Measurements from ENCODE around the gene TBX4. TPM values are rescaled to one million over a fixed set of nuclear protein-coding genes. Genes with fewer than 3 reads are reported as not detected.

TBX4 gene
- total and polyA plus RNA-seq, 2 experiments from 2014 or later = not detected

GRCh38 chr17:61533797-61534196 lies 81.6 kb downstream of the TBX4 start (continued):
- TF ChIP-seq, protein P1, sequence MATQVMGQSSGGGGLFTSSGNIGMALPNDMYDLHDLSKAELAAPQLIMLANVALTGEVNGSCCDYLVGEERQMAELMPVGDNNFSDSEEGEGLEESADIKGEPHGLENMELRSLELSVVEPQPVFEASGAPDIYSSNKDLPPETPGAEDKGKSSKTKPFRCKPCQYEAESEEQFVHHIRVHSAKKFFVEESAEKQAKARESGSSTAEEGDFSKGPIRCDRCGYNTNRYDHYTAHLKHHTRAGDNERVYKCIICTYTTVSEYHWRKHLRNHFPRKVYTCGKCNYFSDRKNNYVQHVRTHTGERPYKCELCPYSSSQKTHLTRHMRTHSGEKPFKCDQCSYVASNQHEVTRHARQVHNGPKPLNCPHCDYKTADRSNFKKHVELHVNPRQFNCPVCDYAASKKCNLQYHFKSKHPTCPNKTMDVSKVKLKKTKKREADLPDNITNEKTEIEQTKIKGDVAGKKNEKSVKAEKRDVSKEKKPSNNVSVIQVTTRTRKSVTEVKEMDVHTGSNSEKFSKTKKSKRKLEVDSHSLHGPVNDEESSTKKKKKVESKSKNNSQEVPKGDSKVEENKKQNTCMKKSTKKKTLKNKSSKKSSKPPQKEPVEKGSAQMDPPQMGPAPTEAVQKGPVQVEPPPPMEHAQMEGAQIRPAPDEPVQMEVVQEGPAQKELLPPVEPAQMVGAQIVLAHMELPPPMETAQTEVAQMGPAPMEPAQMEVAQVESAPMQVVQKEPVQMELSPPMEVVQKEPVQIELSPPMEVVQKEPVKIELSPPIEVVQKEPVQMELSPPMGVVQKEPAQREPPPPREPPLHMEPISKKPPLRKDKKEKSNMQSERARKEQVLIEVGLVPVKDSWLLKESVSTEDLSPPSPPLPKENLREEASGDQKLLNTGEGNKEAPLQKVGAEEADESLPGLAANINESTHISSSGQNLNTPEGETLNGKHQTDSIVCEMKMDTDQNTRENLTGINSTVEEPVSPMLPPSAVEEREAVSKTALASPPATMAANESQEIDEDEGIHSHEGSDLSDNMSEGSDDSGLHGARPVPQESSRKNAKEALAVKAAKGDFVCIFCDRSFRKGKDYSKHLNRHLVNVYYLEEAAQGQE (IDR thresholded peaks at IDR 0.05; ENCODE audit: unreplicated experiment) = no peak
- TF ChIP-seq CREB1 (CRISPR knock-in tag; IDR thresholded peaks at IDR 0.05; ENCODE audit: low read depth) (no peak), POLR2AphosphoS5 (IDR thresholded peaks at IDR 0.05; ENCODE audit: low read depth) (no peak), JUNB (IDR thresholded peaks at IDR 0.05; ENCODE audit: unreplicated experiment) (no peak), EZH2 (IDR thresholded peaks at IDR 0.05; ENCODE audit: low read depth, unreplicated experiment) (no peak), ZNF331 (CRISPR knock-in tag; IDR thresholded peaks at IDR 0.05; ENCODE audit: low read depth) (no peak), EZH2phosphoT487 (IDR thresholded peaks at IDR 0.05; ENCODE audit: unreplicated experiment) (no peak), NANOG (IDR thresholded peaks at IDR 0.05; ENCODE audit: borderline replicate concordance) (no peak), ZNF114 (CRISPR knock-in tag; IDR thresholded peaks at IDR 0.05) (no peak), STAT1 (IDR thresholded peaks at IDR 0.05; ENCODE audit: unreplicated experiment) (no peak)
- TF ChIP-seq, protein P2, sequence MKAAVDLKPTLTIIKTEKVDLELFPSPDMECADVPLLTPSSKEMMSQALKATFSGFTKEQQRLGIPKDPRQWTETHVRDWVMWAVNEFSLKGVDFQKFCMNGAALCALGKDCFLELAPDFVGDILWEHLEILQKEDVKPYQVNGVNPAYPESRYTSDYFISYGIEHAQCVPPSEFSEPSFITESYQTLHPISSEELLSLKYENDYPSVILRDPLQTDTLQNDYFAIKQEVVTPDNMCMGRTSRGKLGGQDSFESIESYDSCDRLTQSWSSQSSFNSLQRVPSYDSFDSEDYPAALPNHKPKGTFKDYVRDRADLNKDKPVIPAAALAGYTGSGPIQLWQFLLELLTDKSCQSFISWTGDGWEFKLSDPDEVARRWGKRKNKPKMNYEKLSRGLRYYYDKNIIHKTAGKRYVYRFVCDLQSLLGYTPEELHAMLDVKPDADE (IDR thresholded peaks at IDR 0.05) = no peak

DNA sequence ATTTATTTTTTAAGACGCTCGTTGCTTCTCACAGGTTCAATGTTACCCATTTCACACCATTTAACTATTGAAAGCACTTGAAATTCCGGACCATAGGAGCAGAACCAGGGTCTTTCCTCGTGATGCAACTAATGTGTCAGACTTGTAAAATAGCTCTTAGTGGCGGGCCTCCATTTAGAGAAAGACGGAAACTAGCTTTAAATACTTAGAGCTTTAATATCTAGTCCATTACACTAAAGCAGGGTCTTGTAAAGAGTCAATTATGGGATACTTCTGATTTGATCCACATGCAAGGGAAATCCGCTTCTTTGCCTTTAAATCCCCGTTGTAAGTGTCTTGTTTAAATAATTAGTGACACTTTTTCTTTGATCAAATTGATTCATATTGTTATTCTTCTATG lies 82.2 kb downstream of the TBX4 start:
- peaks cover 3% of the 10 kb centered on the region; the same call in 1 of the 3 replicates for H3K4me1 Mint-ChIP-seq
- no peaks in the 10 kb centered on the region for H3K36me3 Mint-ChIP-seq (ENCODE audit: low read depth)
- ATAC-seq = no peak
- no peak overlapping the region for H3K27ac Mint-ChIP-seq
- no peak overlapping the region for H3K27ac ChIP-seq (ENCODE audit: low read depth)
- no peak overlapping the region for H2AFZ ChIP-seq
- no peak overlapping the region for H3K4me3 ChIP-seq
- no peaks in the 10 kb centered on the region for H3K4me1 ChIP-seq (ENCODE audit: insufficient read depth)
- H3K9me3 Mint-ChIP-seq = no peaks in the 10 kb centered on the region
- H3K79me2 ChIP-seq (replicated peaks; ENCODE audit: insufficient read depth) = no peaks in the 10 kb centered on the region
- no peak overlapping the region for H3K4me2 ChIP-seq
- H3K27me3 Mint-ChIP-seq (ENCODE audit: insufficient read depth, low read depth, poor library complexity) = no peaks in the 10 kb centered on the region
- DNase-seq (ENCODE audit: low spot score) = no peak
- H3F3A ChIP-seq (replicated peaks; ENCODE audit: low read depth) = no peaks in the 10 kb centered on the region
- no peaks in the 10 kb centered on the region for H3K27me3 ChIP-seq (ENCODE audit: insufficient read depth)
- no peak overlapping the region for H3K4me3 Mint-ChIP-seq
- no peaks in the 10 kb centered on the region for H3K36me3 ChIP-seq (ENCODE audit: insufficient read depth)
- no peaks in the 10 kb centered on the region for H4K20me1 ChIP-seq (replicated peaks; ENCODE audit: insufficient read depth)
- no peaks in the 10 kb centered on the region for H3K9me2 ChIP-seq (ENCODE audit: insufficient read depth)
- TF ChIP-seq ZNF114 (CRISPR knock-in tag; IDR thresholded peaks at IDR 0.05) (no peak), POLR2AphosphoS5 (IDR thresholded peaks at IDR 0.05; ENCODE audit: low read depth) (no peak), CREB1 (CRISPR knock-in tag; IDR thresholded peaks at IDR 0.05; ENCODE audit: low read depth) (no peak)
- TF ChIP-seq, protein P1 (IDR thresholded peaks at IDR 0.05; ENCODE audit: unreplicated experiment) = no peak

Measured in GM23338 (cell line).